ENCODE data around the gene PRND.

Gene PRND

DNA sequence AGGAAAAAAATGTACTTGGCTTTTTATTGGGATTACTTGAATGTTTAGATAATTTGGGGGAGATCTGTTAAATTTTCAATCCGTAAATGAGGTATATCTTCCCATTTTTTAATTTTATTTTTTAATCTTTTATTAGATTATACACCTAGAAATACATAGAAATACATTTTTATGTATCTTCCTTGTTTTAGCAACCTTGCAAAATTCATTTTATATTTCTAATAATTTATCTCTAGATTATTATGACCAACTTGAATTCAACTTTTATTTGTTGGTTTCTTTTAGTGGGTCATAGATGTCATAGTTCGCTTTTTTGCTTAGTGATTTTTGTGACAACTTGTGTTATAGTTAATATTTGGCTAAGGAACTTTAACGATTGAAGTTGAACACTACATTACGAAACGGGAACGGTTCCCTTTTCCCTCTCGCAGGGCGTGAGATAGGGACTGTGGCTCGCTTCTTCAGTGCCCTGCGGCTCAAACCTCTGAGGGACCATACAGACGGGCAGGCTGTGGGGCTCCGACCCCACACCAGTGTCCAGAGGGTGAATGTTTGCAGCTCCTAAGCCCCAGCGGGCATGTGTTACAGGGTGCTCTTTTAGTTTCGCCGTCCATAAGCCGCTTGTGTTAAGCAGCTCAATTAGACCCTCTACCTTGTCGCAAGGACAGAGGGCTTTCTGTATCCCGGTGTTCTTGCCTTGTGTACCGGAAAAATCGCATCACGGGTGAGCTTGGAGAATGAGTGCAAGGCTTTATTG is 53.8 kb downstream of the PRND start:
- H3K9me2 ChIP-seq (replicated peaks; ENCODE audit: insufficient read depth, low read length) = no peaks in the 10 kb centered on the region
- no peak overlapping the region for H3K4me2 ChIP-seq (ENCODE audit: low read depth, low read length)
- no peaks in the 10 kb centered on the region for H4K20me1 ChIP-seq (ENCODE audit: insufficient read depth, low read length)
- H3K9ac ChIP-seq (ENCODE audit: low read length) = no peak overlapping the region
- TF ChIP-seq EZH2phosphoT487 (IDR thresholded peaks at IDR 0.05; ENCODE audit: low read length) (no peak), EZH2 (optimal IDR thresholded peaks at IDR 0.05; ENCODE audit: low read depth, low read length) (no peak), CTCF (IDR thresholded peaks at IDR 0.05; ENCODE audit: low read length) (no peak)
- H3K27ac ChIP-seq (ENCODE audit: low read length) = no peak overlapping the region
- H2AFZ ChIP-seq (ENCODE audit: low read length) = no peak overlapping the region
- H3K27me3 ChIP-seq (replicated peaks; ENCODE audit: insufficient read depth, low read length) = no peaks in the 10 kb centered on the region
- no peak overlapping the region for H3K4me3 ChIP-seq (ENCODE audit: low read length)
- no peaks in the 10 kb centered on the region for H3F3A ChIP-seq (ENCODE audit: insufficient read depth, low read length)
- peaks cover 2% of the 10 kb centered on the region; the same call in 1 of the 2 replicates for H3K4me1 ChIP-seq (ENCODE audit: low read length)
- H3K36me3 ChIP-seq (replicated peaks; ENCODE audit: insufficient read depth, low read length) = no peaks in the 10 kb centered on the region
- no peaks in the 10 kb centered on the region for H3K9me3 ChIP-seq (replicated peaks; ENCODE audit: insufficient read depth, low read length)
- no peaks in the 10 kb centered on the region for H3K79me2 ChIP-seq (ENCODE audit: low read length)
- no peak for DNase-seq

GRCh38 chr20:4776079-4776630 is 54.4 kb downstream of the PRND start:
- no peaks in the 10 kb centered on the region for H3K79me2 ChIP-seq (ENCODE audit: low read length)
- TF ChIP-seq EZH2 (optimal IDR thresholded peaks at IDR 0.05; ENCODE audit: low read depth, low read length) (no peak), CTCF (IDR thresholded peaks at IDR 0.05; ENCODE audit: low read length) (no peak), EZH2phosphoT487 (IDR thresholded peaks at IDR 0.05; ENCODE audit: low read length) (no peak)
- no peak overlapping the region for H3K27ac ChIP-seq (ENCODE audit: low read length)
- H3F3A ChIP-seq (ENCODE audit: insufficient read depth, low read length) = no peaks in the 10 kb centered on the region
- H3K4me1 ChIP-seq (ENCODE audit: low read length) = peaks cover 2% of the 10 kb centered on the region; the same call in 1 of the 2 replicates
- no peaks in the 10 kb centered on the region for H3K27me3 ChIP-seq (replicated peaks; ENCODE audit: insufficient read depth, low read length)
- no peaks in the 10 kb centered on the region for H3K36me3 ChIP-seq (replicated peaks; ENCODE audit: insufficient read depth, low read length)
- H3K9ac ChIP-seq (ENCODE audit: low read length) = no peak overlapping the region
- H4K20me1 ChIP-seq (ENCODE audit: insufficient read depth, low read length) = no peaks in the 10 kb centered on the region
- no peaks in the 10 kb centered on the region for H3K9me2 ChIP-seq (replicated peaks; ENCODE audit: insufficient read depth, low read length)
- no peaks in the 10 kb centered on the region for H3K9me3 ChIP-seq (replicated peaks; ENCODE audit: insufficient read depth, low read length)
- H2AFZ ChIP-seq (ENCODE audit: low read length) = no peak overlapping the region
- H3K4me2 ChIP-seq (ENCODE audit: low read depth, low read length) = no peak overlapping the region
- DNase-seq = no peak
- H3K4me3 ChIP-seq (ENCODE audit: low read length) = no peak overlapping the region

Data from MM.1S (cell line).